Endothelial cell of umbilical vein (primary cell): Measurements from ENCODE around the gene TAAR9. TPM values are rescaled to one million over a fixed set of nuclear protein-coding genes. Genes with fewer than 3 reads are reported as not detected.
"Not testable (repeated sequence)": the region's sequence is repeated elsewhere in the genome, so short reads cannot be mapped to it uniquely, and the experiment has no call there.

Source experiments
- BruUV-seq: library from RNA; stranded (reverse); fragments of 400-500 nt; replicated peaks from 2 replicates; lab custom pipeline; 2021; lab: Mats Ljungman, UMichigan
- CTCF ChIA-PET: fragments of 300-600, 350-600 bp; sonication (Branson Sonifier 250); formaldehyde crosslinking; loops from one replicate; lab custom pipeline; 2021; ENCODE audit warnings: antibody characterized with exemption, inconsistent platforms; lab: Charles Lee
- POLR2A ChIA-PET: fragments of 300-600, 350-600 bp; sonication (Branson Sonifier 250); formaldehyde crosslinking; loops from one replicate; lab custom pipeline; 2021; ENCODE audit warnings: antibody characterized with exemption, inconsistent platforms; lab: Charles Lee
- DNase-seq: peaks from one replicate; pipeline ENCODE4 v3.0.0-alpha.2; 2011; ENCODE audit warnings: low read depth, low spot score
- FAIRE-seq: peaks from 2 replicates; lab custom pipeline; 2011; peaks lifted over from hg19 to GRCh38; lab: Jason Lieb, UNC
- H2AFZ ChIP-seq: 2 replicates; pipeline ENCODE4 v1.6.0; 2012; ENCODE audit warnings: low read depth, low read length, control low read depth, inconsistent platforms
- H3K27ac ChIP-seq: 2 replicates; pipeline ENCODE4 v1.5.1; 2011; ENCODE audit warnings: low read depth, mild to moderate bottlenecking, control low read depth, low read length, moderate library complexity; ENCODE audit not compliant: insufficient read depth
- H3K27me3 ChIP-seq, 2 experiments: 2 replicates each; pipeline versions ENCODE4 v1.6.0 to v1.6.1; 2011; ENCODE audit warnings: low read length in 2 of 2, mixed read lengths in 1 of 2; ENCODE audit not compliant: control insufficient read depth in 2 of 2, insufficient read depth in 2 of 2
- H3K36me3 ChIP-seq, 2 experiments: 2 replicates in 1 of 2; 3 replicates in 1 of 2; pipeline ENCODE4 v1.5.1; 2011; ENCODE audit warnings: low read length in 2 of 2, mild to moderate bottlenecking in 1 of 2, moderate library complexity in 1 of 2; ENCODE audit not compliant: control insufficient read depth in 2 of 2, insufficient read depth in 2 of 2; ENCODE audit errors: extremely low read depth in 1 of 2
- H3K4me1 ChIP-seq: 3 replicates; pipeline ENCODE4 v1.5.1; 2011; ENCODE audit warnings: mild to moderate bottlenecking, low read length; ENCODE audit not compliant: control insufficient read depth, insufficient read depth; ENCODE audit errors: extremely low read depth
- H3K4me2 ChIP-seq: 2 replicates; pipeline ENCODE4 v1.6.1; 2011; ENCODE audit warnings: low read length, control low read depth, mixed read lengths; ENCODE audit not compliant: insufficient read depth
- H3K4me3 ChIP-seq, 3 experiments: fragments of 200-600 bp in 1 of 3; sonication (generic), shearing (Covaris generic) in 1 of 3; replicated peaks in 1 of 3; 2 replicates each; pipeline ENCODE4 v1.5.1; 2011 to 2016; ENCODE audit warnings: control low read depth in 3 of 3, low read length in 3 of 3, mild to moderate bottlenecking in 2 of 3, inconsistent platforms in 1 of 3, low read depth in 1 of 3, moderate library complexity in 1 of 3; ENCODE audit not compliant: insufficient read depth in 1 of 3
- H3K79me2 ChIP-seq: 2 replicates; pipeline ENCODE4 v1.6.0; 2012; ENCODE audit warnings: low read length, inconsistent platforms; ENCODE audit not compliant: control insufficient read depth, insufficient read depth
- H3K9ac ChIP-seq: replicated peaks from 2 replicates; pipeline ENCODE3; 2011; ENCODE audit warnings: low read length, control low read depth; ENCODE audit not compliant: insufficient read depth; ENCODE audit errors: extremely low read depth
- H3K9me1 ChIP-seq: replicated peaks from 3 replicates; pipeline ENCODE4 v1.6.0; 2011; ENCODE audit warnings: mild to moderate bottlenecking, low read length; ENCODE audit not compliant: control insufficient read depth, insufficient read depth; ENCODE audit errors: extremely low read depth
- H3K9me3 ChIP-seq: replicated peaks from 2 replicates; pipeline ENCODE4 v1.5.1; 2012; ENCODE audit warnings: low read length, inconsistent platforms; ENCODE audit not compliant: control insufficient read depth, insufficient read depth
- H4K20me1 ChIP-seq: replicated peaks from 2 replicates; pipeline ENCODE3; 2011; ENCODE audit warnings: mild to moderate bottlenecking, low read length; ENCODE audit not compliant: control insufficient read depth, insufficient read depth; ENCODE audit errors: extremely low read depth
- CTCF ChIP-seq, 2 donors: IDR thresholded peaks; 1 replicate in 1 of 2; 2 replicates in 1 of 2; pipeline ENCODE4 v1.5.1; 2011; ENCODE audit warnings: low read length in 2 of 2, mild to moderate bottlenecking in 2 of 2, moderate library complexity in 2 of 2, control low read depth in 1 of 2, inconsistent platforms in 1 of 2, low read depth in 1 of 2; ENCODE audit not compliant: insufficient read depth in 1 of 2; ENCODE audit errors: extremely low read depth in 1 of 2
- FOS ChIP-seq: IDR thresholded peaks from 2 replicates; pipeline ENCODE4 v1.6.1; 2011; ENCODE audit warnings: mild to moderate bottlenecking, low read length, moderate library complexity, borderline replicate concordance; ENCODE audit not compliant: insufficient read depth
- GATA2 ChIP-seq: IDR thresholded peaks from 2 replicates; pipeline ENCODE4 v1.7.0; 2011; ENCODE audit warnings: low read depth, mild to moderate bottlenecking, moderate library complexity, mixed read lengths, low read length; ENCODE audit not compliant: insufficient read length, insufficient read depth
- JUN ChIP-seq: IDR thresholded peaks from 2 replicates; pipeline ENCODE4 v1.6.1; 2011; ENCODE audit warnings: borderline replicate concordance, low read depth; ENCODE audit not compliant: insufficient read length, insufficient read depth
- dilution Hi-C: fragments of 300-500 bp; cut with MboI; formaldehyde crosslinking; loops from one replicate; pipeline ENCODE4 v1.15.0; 2019; ENCODE audit warnings: low sequenced_read_pairs; ENCODE audit not compliant: extremely low pct_ligation_motif_present
- intact Hi-C: fragments of 100-400 bp; cut with micrococcal nuclease; formaldehyde crosslinking; loops from one replicate; pipeline ENCODE4 v1.10.0; 2022
- polyA plus RNA-seq, 4 experiments: library from polyadenylated mRNA; depleted of rRNA in 3 of 4; stranded (reverse) in 3 of 4; unstranded in 1 of 4; fragments of >200 nt; gene quantifications; 2 replicates each; pipeline versions ENCODE4 v1.2.1 to v1.2.3, GENCODE V29; 2011 to 2012; ENCODE audit warnings: missing spikeins in 1 of 4
- total RNA-seq: library from RNA; stranded (reverse); gene quantifications from 2 replicates; pipeline ENCODE4 v1.2.3, GENCODE V29; 2021

The TAAR9 gene
- total and polyA plus RNA-seq, 2 donors (not counting 3 experiments of a cell fraction or from before 2014, with no cell fraction given): not detected

- no peaks in the 10 kb centered on the region for H3K4me1 ChIP-seq
- H3K27me3 ChIP-seq: peaks cover 6 to 8% of the 10 kb centered on the region in 2 experiments
- no peak overlapping the region for H3K27ac ChIP-seq
- H3K9me3 ChIP-seq: no peaks in the 10 kb centered on the region
- DNase-seq (no peak), FAIRE-seq (no peak)
- no peaks in the 10 kb centered on the region for H3K79me2 ChIP-seq
- no peak overlapping the region for H3K4me3 ChIP-seq
- intact Hi-C loops (no loop called here), dilution Hi-C loops (no loop called here)
- H3K4me2 ChIP-seq: no peak overlapping the region
- H3K9ac ChIP-seq: no peak overlapping the region
- H3K36me3 ChIP-seq: no peaks in the 10 kb centered on the region
- ChIA-PET POLR2A (no interaction called here), CTCF (interaction anchor here (1.2 to 1.3 kb wide), 2 partner anchors 8 to 11 kb away, joined by 3 read pairs; no protein-coding TSS in a partner anchor)
- H4K20me1 ChIP-seq: no peaks in the 10 kb centered on the region
- no peaks in the 10 kb centered on the region for H3K9me1 ChIP-seq
- TF ChIP-seq CTCF (IDR thresholded peaks at IDR 0.05; ENCODE audit: extremely low read depth in 1 of 2, insufficient read depth in 1 of 2, low read depth in 1 of 2, low read length in 2 of 2): no peak
- no peak for TF ChIP-seq GATA2
- no peak for TF ChIP-seq JUN
- TF ChIP-seq FOS: no peak
- no TSS peak for BruUV-seq
- no peak overlapping the region for H2AFZ ChIP-seq
Measured at GRCh38 chr6:132551214-132551613, 13.1 kb downstream of the TAAR9 start.

GRCh38 chr6:132552372-132552771, 14.3 kb downstream of the TAAR9 start, which contains the start of gene TAAR8:
Gene TAAR8, plus strand, starts transcription at chr6:132552672. Its CDS starts 21 bp downstream, at chr6:132552693.
- Histone ChIP-seq H2AFZ (no peak within 1 kb of the TSS), H3K27me3 (peaks cover 6 to 8% of the 10 kb centered on the region in 2 experiments), H3K27ac (no peak within 1 kb of the TSS), H3K36me3 (no peaks in the 10 kb centered on the region), H3K4me3 (no peak within 1 kb of the TSS), H3K9ac (no peak within 1 kb of the TSS), H4K20me1 (no peaks in the 10 kb centered on the region), H3K9me3 (no peaks in the 10 kb centered on the region), H3K4me2 (no peak within 1 kb of the TSS), H3K4me1 (no peaks in the 10 kb centered on the region), H3K9me1 (no peaks in the 10 kb centered on the region), H3K79me2 (no peaks in the 10 kb centered on the region)
- DNase-seq (no peak), FAIRE-seq (no peak)
- CTCF ChIA-PET: interaction anchor here (1.2 to 1.7 kb wide), 3 partner anchors 9 to 22 kb away, joined by 3 to 6 read pairs (median 3); no protein-coding TSS in a partner anchor
- BruUV-seq: no TSS peak
- intact Hi-C loops (no loop called here), dilution Hi-C loops (no loop called here)
- POLR2A ChIA-PET: no interaction called here
- TF ChIP-seq JUN: no peak

- H3K9me3 ChIP-seq, H3K9me1 ChIP-seq, intact Hi-C loops, DNase-seq, H4K20me1 ChIP-seq, H3K9ac ChIP-seq, H3K36me3 ChIP-seq, H3K4me2 ChIP-seq, FAIRE-seq, H3K4me1 ChIP-seq, H3K27ac ChIP-seq, BruUV-seq, H3K27me3 ChIP-seq, H2AFZ ChIP-seq, H3K4me3 ChIP-seq, dilution Hi-C loops, POLR2A ChIA-PET, H3K79me2 ChIP-seq: not testable (repeated sequence)
- CTCF ChIA-PET: interaction anchor here (1.5 kb wide), 1 partner anchor 30 kb away, joined by 3 read pairs; no protein-coding TSS in a partner anchor
Measured at GRCh38 chr6:132560087-132560486, 22.0 kb downstream of the TAAR9 start.
